ENCODE results near the gene GALT.

GRCh38 chr9:34610434-34611206 lies 35.9 kb upstream of the GALT start:
- TF ChIP-seq CTCF (IDR thresholded peaks at IDR 0.05; ENCODE audit: low read depth, low read length, poor library complexity, severe bottlenecking) (no peak), EZH2phosphoT487 (IDR thresholded peaks at IDR 0.05; ENCODE audit: borderline replicate concordance, low read length) (no peak)

All from DOHH2 (cell line).